Activated CD4-positive, CD25-positive, alpha-beta regulatory T cell treated with anti-CD3 and anti-CD28 coated beads, Interleukin-2, amount 50 U/mL, for 16 hours (primary cell): ENCODE data around the gene WDCP.

Source experiments
- DNase-seq: peaks from one replicate; pipeline ENCODE4 v3.0.0-alpha.2; 2020; ENCODE audit warnings: low read depth, low spot score

The WDCP gene

DNA sequence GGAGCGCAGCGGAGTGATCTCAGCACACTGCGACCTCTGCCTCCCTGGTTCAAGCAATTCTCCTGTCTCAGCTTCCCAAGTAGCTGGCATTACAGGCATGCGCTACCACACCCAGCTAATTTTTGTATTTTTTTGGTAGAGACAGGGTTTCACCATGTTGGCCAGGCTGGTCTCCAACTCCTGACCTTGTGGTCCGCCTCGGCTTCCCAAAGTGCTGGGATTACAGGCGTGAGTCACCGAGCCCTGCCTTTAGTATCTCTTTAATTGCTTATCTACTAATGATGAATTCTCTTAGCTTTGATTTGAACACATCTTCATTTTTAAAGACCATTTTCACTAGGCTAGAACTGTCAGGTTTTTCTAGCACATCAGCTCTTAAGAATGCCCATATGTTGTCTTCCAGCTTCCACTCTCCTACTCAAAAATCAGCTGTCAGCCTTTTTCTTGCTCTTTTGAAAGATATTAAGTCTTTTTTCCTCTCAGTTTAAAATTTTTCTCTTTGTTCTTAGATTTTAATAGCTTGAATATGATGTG is 53.4 kb downstream of the WDCP start:
- no peak for DNase-seq

- no peak for DNase-seq
These were observed 54.3 kb downstream of the WDCP start for GRCh38 chr2:23992931-23993330.

DNA sequence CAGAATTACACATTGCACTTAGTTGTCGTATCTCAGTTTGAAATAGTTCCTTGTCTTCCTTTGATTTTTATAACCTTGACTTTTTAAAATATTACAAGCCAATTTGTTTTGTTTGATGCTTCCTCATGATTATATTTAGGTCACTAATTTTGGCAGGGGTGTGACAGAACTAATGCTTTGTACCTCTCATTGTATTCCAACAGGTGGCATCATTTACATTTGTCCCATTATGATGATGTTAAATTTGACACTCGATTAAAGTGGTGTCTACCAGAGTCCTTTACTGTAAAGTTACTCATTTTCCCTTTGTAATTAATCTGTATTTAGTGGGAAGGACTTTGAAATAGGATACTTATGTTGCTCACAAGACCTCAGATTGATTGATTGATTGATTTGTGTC is 58.8 kb downstream of the WDCP start:
- no peak for DNase-seq
